ENCODE results near the gene ELAVL4.
A peak's percentile ranks its signal among the peaks of the same experiment; 100 is the strongest.

DNA sequence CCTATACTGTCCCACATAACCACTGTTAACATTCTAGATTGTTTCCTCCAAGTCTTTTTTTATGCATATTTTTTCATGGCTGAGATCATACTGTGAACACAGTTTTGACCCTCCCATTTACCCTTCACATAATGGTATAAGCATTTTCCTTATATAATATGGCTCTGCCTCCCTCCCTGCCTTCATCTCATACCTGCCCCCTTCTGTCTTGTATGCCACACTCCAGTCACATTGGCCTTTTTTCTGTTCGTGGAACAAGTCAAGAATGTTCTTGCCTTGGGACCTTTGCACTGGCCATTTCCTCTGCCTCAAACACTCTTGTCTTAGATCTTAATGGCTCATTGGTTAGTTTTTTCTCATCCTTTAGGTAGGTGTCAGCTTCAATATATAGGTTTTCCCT, 24.3 kb upstream of the ELAVL4 start:
- no peak for TF ChIP-seq POLR2A (IDR thresholded peaks at IDR 0.05; ENCODE audit: control extremely low read depth in 1 of 2, low read depth in 2 of 2, low read length in 2 of 2)
- no peak for TF ChIP-seq POLR2AphosphoS5 (IDR thresholded peaks at IDR 0.05; ENCODE audit: low read depth, low read length)
- TF ChIP-seq, protein P1, sequence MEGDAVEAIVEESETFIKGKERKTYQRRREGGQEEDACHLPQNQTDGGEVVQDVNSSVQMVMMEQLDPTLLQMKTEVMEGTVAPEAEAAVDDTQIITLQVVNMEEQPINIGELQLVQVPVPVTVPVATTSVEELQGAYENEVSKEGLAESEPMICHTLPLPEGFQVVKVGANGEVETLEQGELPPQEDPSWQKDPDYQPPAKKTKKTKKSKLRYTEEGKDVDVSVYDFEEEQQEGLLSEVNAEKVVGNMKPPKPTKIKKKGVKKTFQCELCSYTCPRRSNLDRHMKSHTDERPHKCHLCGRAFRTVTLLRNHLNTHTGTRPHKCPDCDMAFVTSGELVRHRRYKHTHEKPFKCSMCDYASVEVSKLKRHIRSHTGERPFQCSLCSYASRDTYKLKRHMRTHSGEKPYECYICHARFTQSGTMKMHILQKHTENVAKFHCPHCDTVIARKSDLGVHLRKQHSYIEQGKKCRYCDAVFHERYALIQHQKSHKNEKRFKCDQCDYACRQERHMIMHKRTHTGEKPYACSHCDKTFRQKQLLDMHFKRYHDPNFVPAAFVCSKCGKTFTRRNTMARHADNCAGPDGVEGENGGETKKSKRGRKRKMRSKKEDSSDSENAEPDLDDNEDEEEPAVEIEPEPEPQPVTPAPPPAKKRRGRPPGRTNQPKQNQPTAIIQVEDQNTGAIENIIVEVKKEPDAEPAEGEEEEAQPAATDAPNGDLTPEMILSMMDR (IDR thresholded peaks at IDR 0.05; ENCODE audit: control extremely low read depth in 1 of 3, insufficient read depth in 1 of 3, low read depth in 1 of 3, low read length in 3 of 3) = peak in 1 of 3 experiments; percentile 19; a peak in 1 of 4 replicates
- no peak for TF ChIP-seq YY1 (IDR thresholded peaks at IDR 0.05; ENCODE audit: low read depth, low read length)
- no peak for TF ChIP-seq TAF1 (IDR thresholded peaks at IDR 0.05; ENCODE audit: low read depth, low read length)
- no peak for TF ChIP-seq SP4 (IDR thresholded peaks at IDR 0.05; ENCODE audit: low read length)
- TF ChIP-seq GABPA (IDR thresholded peaks at IDR 0.05; ENCODE audit: borderline replicate concordance, insufficient read depth, low read length) = no peak
- no peak for TF ChIP-seq SP2 (IDR thresholded peaks at IDR 0.05; ENCODE audit: low read length)
- no peak for TF ChIP-seq SIX5 (IDR thresholded peaks at IDR 0.05; ENCODE audit: low read depth, low read length)
- TF ChIP-seq BRCA1 (IDR thresholded peaks at IDR 0.05; ENCODE audit: low read depth, low read length) = no peak
- TF ChIP-seq, protein P2, sequence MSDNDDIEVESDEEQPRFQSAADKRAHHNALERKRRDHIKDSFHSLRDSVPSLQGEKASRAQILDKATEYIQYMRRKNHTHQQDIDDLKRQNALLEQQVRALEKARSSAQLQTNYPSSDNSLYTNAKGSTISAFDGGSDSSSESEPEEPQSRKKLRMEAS (IDR thresholded peaks at IDR 0.05) = no peak
- TF ChIP-seq ASH2L (IDR thresholded peaks at IDR 0.05; ENCODE audit: low read length) = no peak
- TF ChIP-seq, protein P3, sequence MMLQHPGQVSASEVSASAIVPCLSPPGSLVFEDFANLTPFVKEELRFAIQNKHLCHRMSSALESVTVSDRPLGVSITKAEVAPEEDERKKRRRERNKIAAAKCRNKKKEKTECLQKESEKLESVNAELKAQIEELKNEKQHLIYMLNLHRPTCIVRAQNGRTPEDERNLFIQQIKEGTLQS (IDR thresholded peaks at IDR 0.05; ENCODE audit: insufficient read depth, low read depth, low read length) = no peak
